Measurements from ENCODE around the gene ERBB3.
"Not testable (repeated sequence)": the region's sequence is repeated elsewhere in the genome, so short reads cannot be mapped to it uniquely, and the experiment has no call there.

ERBB3 gene

DNA sequence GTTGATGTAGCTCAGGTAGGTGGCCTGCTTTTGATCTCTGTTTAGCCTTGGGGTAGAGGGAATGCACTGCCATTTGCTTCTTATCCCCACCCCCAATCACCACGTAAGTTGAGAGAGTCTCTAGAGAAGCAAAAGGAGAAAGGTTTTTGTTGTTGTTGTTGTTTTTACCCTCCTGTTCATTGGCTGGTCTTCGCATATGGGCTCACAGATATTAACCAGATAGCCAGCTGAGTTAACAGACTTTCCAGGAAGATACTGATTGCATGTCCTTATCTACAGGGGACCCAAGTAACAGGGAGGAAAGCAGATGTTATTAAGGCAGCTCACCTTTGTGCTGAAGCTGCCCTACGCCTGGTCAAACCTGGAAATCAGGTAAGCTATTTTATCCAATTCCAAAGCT, 27.3 kb downstream of the ERBB3 start:
- intact Hi-C loops (cut with micrococcal nuclease) = loop anchor here (10.0 kb wide), 2 partner anchors 112 to 292 kb away; partner anchors contain the start of genes ORMDL2, SARNP and SUOX
- Mint-ChIP-seq H3K4me1 (ENCODE audit: low read depth) (peaks cover 21% of the 10 kb centered on the region), H3K9me3 (no peaks in the 10 kb centered on the region), H3K27ac (peak overlapping the region; percentile 22), H3K4me3 (no peak overlapping the region), H3K36me3 (ENCODE audit: low read depth) (peaks cover 77% of the 10 kb centered on the region), H3K27me3 (no peaks in the 10 kb centered on the region)

DNA sequence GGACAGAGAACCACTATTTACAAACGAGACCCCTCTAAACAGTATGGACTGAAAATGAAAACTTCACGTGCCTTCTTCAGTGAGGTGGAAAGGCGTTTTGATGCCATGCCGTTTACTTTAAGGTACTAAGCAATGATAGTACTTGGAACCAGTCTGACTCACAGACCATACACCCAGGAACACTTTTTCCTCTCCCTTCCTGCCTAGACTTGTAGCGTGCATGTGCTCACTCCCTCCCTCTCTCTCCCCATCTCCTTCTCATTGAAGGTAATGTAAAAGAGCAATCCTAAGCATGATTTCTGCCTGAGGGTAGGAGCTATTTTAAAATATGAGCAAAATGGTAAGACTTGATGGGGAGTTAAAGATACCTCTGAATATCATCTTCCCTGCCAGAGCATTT, 30.6 kb downstream of the ERBB3 start:
- peaks cover 80% of the 10 kb centered on the region for H3K36me3 Mint-ChIP-seq (ENCODE audit: low read depth)
- H3K27ac Mint-ChIP-seq = no peak overlapping the region
- no peaks in the 10 kb centered on the region for H3K9me3 Mint-ChIP-seq
- peaks cover 9% of the 10 kb centered on the region for H3K4me1 Mint-ChIP-seq (ENCODE audit: low read depth)
- intact Hi-C loops (cut with micrococcal nuclease) = no loop called here
- no peak overlapping the region for H3K4me3 Mint-ChIP-seq
- no peaks in the 10 kb centered on the region for H3K27me3 Mint-ChIP-seq

DNA sequence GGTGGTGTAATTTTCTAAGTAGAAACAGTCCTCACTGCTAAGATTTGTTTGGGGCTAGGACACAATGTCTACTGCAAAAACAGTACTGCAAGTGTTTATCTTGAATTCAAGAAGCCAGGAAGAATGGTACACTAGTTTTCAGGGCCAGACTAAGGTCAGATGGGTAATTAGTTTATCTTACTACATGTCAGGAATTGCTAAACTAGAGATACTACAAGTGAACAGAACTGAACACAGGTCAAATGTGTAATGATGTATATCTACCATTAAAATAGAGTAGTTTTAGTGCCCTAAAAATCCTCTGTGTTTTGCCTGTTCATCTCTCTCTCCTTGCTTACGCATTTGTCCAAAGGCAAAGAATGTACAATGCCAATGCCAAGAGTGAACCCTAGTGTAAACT, 34.1 kb downstream of the ERBB3 start:
- intact Hi-C loops (cut with micrococcal nuclease) = no loop called here
- Mint-ChIP-seq H3K4me1 (ENCODE audit: low read depth) (peaks cover 16% of the 10 kb centered on the region), H3K36me3 (ENCODE audit: low read depth) (peaks cover 85% of the 10 kb centered on the region), H3K27ac (peak overlapping the region; percentile 29), H3K9me3 (no peaks in the 10 kb centered on the region), H3K4me3 (no peak overlapping the region), H3K27me3 (no peaks in the 10 kb centered on the region)

DNA sequence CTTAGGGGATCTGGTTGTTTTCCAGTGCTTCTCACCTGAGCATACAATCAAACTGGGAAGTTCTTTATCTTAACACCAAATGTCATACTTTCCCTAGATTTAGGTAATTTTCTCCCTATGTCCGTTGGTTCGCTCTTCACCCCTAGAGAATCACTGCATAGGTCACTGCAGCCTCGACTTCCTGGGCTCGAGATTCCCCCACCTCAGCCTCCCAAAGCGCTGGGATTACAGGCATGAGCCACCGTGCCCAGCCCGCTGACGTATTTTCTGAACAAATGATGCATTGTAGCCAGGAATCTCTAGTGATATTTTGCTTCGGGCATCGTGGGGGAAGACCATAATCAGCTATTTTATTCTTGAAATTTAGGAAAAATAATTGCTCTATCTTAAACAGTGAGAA, 35.4 kb downstream of the ERBB3 start:
- Mint-ChIP-seq H3K9me3 (no peaks in the 10 kb centered on the region), H3K4me3 (peak overlapping the region; percentile 94), H3K27me3 (no peaks in the 10 kb centered on the region), H3K4me1 (ENCODE audit: low read depth) (peaks cover 27% of the 10 kb centered on the region), H3K36me3 (ENCODE audit: low read depth) (peaks cover 85% of the 10 kb centered on the region), H3K27ac (peak overlapping the region; percentile 99)
- intact Hi-C loops (cut with micrococcal nuclease) = loop anchor here (5.0 kb wide), 2 partner anchors 73 to 378 kb away; partner anchors contain the start of gene RPS26

DNA sequence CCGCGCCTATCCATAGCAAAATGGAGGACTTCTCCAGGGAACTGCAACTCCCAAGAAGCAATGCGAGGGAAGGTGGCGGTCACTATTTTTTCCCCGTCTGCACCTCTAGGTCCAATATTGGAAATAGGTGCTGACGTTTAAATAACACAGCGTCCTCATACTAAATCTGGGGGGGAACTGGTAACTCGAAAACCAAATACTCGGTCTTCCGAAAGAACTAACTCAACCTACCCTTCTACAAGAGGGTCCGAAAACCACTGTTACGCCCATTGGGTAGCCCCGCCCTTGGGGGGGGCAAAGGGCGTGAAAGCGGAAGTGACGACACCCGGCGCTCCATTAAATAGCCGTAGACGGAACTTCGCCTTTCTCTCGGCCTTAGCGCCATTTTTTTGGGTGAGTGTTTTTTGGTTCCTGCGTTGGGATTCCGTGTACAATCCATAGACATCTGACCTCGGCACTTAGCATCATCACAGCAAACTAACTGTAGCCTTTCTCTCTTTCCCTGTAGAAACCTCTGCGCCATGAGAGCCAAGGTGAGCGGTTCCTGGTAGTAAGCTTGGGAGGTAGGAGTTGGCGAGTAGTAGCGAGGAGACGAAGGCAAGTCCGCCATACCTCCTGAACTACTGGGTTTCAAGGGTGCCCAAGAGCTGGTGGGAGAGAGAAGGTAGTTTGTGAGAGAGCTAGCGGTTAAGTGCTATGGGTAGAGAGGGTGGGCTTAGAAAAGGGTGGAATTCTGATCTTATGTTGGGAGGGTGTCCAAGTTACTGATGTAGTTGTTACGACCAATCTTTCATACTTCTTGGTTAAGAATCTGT, 36.5 kb downstream of the ERBB3 start, which contains the start of gene RPL41:
Gene RPL41 (plus strand): TSS at position 367 of the 815 bp plus-strand sequence.
- peak within 1 kb of the TSS; percentile 99 for H3K27ac Mint-ChIP-seq
- peaks cover 85% of the 10 kb centered on the region for H3K36me3 Mint-ChIP-seq (ENCODE audit: low read depth)
- H3K4me1 Mint-ChIP-seq (ENCODE audit: low read depth) = peaks cover 37% of the 10 kb centered on the region
- intact Hi-C loops (cut with micrococcal nuclease) = loop anchor here (1.0 to 5.0 kb wide), 3 partner anchors 12 to 379 kb away; partner anchors contain the start of genes PA2G4 and RPS26
- peak within 1 kb of the TSS; percentile 94 for H3K4me3 Mint-ChIP-seq
- H3K9me3 Mint-ChIP-seq = no peaks in the 10 kb centered on the region
- H3K27me3 Mint-ChIP-seq = no peaks in the 10 kb centered on the region

GRCh38 chr12:56117082-56117706, 37.2 kb downstream of the ERBB3 start:
- H3K27ac Mint-ChIP-seq = peak overlapping the region; percentile 99
- peak overlapping the region; percentile 94 for H3K4me3 Mint-ChIP-seq
- not testable (repeated sequence) for H3K27me3 Mint-ChIP-seq, H3K9me3 Mint-ChIP-seq
- H3K36me3 Mint-ChIP-seq (ENCODE audit: low read depth) = peaks cover 85% of the 10 kb centered on the region
- intact Hi-C loops (cut with micrococcal nuclease) = loop anchor here (5.0 kb wide), 2 partner anchors 75 to 380 kb away; partner anchors contain the start of gene RPS26
- peaks cover 45% of the 10 kb centered on the region for H3K4me1 Mint-ChIP-seq (ENCODE audit: low read depth)

GRCh38 chr12:56117778-56118687, 38.1 kb downstream of the ERBB3 start, which contains the start of gene ZC3H10:
Gene ZC3H10, plus strand, starts transcription at chr12:56118266. Its CDS starts 2,297 bp downstream, at chr12:56120563.
- H3K36me3 Mint-ChIP-seq (ENCODE audit: low read depth) = peaks cover 77% of the 10 kb centered on the region
- peak within 1 kb of the TSS; percentile 99 for H3K27ac Mint-ChIP-seq
- peak within 1 kb of the TSS; percentile 94 for H3K4me3 Mint-ChIP-seq
- H3K4me1 Mint-ChIP-seq (ENCODE audit: low read depth) = peaks cover 52% of the 10 kb centered on the region
- H3K27me3 Mint-ChIP-seq = no peaks in the 10 kb centered on the region
- intact Hi-C loops (cut with micrococcal nuclease) = loop anchor here (2.0 to 5.0 kb wide), 4 partner anchors 41 to 381 kb away; partner anchors contain the start of genes MYL6 and RPS26
- H3K9me3 Mint-ChIP-seq = no peaks in the 10 kb centered on the region

DNA sequence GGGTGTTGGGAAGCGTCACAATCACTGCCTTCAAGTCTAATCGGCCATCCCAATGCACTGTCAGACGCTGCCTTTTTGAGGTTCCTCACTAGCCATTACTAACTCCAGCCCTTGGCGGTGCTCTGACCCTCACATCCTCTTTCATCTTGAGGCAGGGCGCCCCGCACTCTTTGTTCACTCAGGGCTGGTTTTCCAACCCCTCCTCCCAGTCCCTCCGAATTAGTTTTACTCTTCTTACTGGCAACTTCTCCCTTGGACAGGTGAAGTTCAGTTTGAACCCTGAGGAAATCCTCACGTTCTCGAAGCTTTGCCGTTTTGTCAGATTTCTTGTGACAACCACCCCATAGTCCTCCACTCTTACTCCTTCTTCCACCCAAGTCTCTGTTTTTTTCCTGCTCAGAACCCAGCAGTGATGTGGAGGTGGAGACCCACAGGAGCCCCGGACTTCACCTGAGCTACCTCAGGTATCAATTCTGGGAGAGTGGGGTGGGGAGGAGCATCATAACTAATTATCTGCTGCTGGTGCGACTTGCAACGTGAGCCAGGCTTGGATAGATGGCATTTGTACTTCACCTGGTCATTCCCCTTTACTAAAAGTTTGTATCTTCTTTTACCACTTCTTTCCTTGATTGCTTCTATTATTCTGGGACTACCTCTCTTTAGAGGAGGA, 38.9 kb downstream of the ERBB3 start:
- H3K9me3 Mint-ChIP-seq = no peaks in the 10 kb centered on the region
- intact Hi-C loops (cut with micrococcal nuclease) = loop anchor here (1.0 to 5.0 kb wide), 6 partner anchors 40 to 382 kb away; partner anchors contain the start of genes MYL6, NABP2 and RPS26
- peak overlapping the region; percentile 99 for H3K27ac Mint-ChIP-seq
- no peaks in the 10 kb centered on the region for H3K27me3 Mint-ChIP-seq
- H3K4me3 Mint-ChIP-seq = peak overlapping the region; percentile 94
- peaks cover 56% of the 10 kb centered on the region for H3K4me1 Mint-ChIP-seq (ENCODE audit: low read depth)
- peaks cover 77% of the 10 kb centered on the region for H3K36me3 Mint-ChIP-seq (ENCODE audit: low read depth)

- Mint-ChIP-seq H3K4me3 (peak overlapping the region; percentile 94), H3K4me1 (ENCODE audit: low read depth) (peaks cover 62% of the 10 kb centered on the region), H3K9me3 (no peaks in the 10 kb centered on the region), H3K36me3 (ENCODE audit: low read depth) (peaks cover 80% of the 10 kb centered on the region), H3K27me3 (no peaks in the 10 kb centered on the region), H3K27ac (peak overlapping the region; percentile 99)
- intact Hi-C loops (cut with micrococcal nuclease) = loop anchor here (1.0 to 5.0 kb wide), 6 partner anchors 39 to 382 kb away; partner anchors contain the start of genes MYL6, NABP2 and RPS26
Observed at GRCh38 chr12:56119361-56119796, 39.4 kb downstream of the ERBB3 start.

- intact Hi-C loops (cut with micrococcal nuclease) = no loop called here
- peaks cover 81% of the 10 kb centered on the region for H3K36me3 Mint-ChIP-seq (ENCODE audit: low read depth)
- no peak overlapping the region for H3K4me3 Mint-ChIP-seq
- H3K27ac Mint-ChIP-seq = no peak overlapping the region
- no peaks in the 10 kb centered on the region for H3K9me3 Mint-ChIP-seq
- H3K4me1 Mint-ChIP-seq (ENCODE audit: low read depth) = peaks cover 64% of the 10 kb centered on the region
- H3K27me3 Mint-ChIP-seq = no peaks in the 10 kb centered on the region
Observed at GRCh38 chr12:56120158-56120846, 40.3 kb downstream of the ERBB3 start.

DNA sequence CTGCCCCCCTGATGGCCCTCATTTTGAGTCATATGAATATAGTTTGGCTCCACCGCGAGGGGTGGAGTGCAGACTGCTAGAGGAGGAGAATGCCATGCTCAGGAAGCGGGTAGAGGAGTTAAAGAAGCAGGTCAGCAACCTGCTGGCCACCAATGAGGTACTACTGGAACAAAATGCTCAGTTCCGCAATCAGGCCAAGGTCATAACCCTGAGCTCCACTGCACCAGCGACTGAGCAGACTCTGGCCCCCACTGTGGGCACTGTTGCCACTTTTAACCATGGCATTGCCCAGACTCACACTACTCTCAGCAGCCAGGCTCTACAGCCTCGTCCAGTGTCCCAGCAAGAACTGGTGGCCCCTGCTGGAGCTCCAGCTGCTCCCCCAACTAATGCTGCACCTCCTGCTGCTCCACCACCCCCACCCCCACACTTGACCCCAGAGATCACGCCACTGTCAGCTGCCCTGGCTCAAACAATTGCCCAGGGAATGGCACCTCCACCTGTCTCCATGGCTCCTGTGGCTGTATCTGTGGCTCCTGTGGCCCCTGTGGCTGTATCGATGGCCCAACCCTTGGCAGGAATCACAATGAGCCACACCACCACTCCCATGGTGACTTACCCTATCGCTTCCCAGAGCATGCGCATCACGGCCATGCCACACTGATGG, 41.4 kb downstream of the ERBB3 start:
- intact Hi-C loops (cut with micrococcal nuclease) = no loop called here
- peak overlapping the region; percentile 3 for H3K27ac Mint-ChIP-seq
- H3K27me3 Mint-ChIP-seq = no peaks in the 10 kb centered on the region
- peaks cover 74% of the 10 kb centered on the region for H3K36me3 Mint-ChIP-seq (ENCODE audit: low read depth)
- H3K9me3 Mint-ChIP-seq = no peaks in the 10 kb centered on the region
- H3K4me1 Mint-ChIP-seq (ENCODE audit: low read depth) = peaks cover 69% of the 10 kb centered on the region
- no peak overlapping the region for H3K4me3 Mint-ChIP-seq

DNA sequence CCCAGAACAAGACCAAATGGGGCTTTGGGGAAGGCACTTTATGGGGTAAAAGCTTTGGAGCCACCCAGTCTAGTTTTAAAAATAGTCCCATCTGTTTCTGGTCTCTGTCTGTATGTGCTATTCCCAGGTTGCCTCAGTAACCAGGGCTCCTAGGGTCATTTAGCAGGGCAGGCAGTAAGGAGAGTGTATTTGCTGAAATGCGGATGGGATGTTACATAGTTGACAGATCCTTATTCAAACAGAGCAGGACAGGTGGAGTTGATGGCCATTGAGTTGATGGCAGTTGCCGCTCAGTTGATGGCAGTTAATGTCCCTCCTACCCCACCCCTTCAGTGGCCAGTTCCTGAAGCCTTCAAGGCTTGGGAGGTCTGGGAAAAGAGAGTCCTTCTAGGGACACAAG, 42.7 kb downstream of the ERBB3 start:
- H3K27me3 Mint-ChIP-seq = no peaks in the 10 kb centered on the region
- intact Hi-C loops (cut with micrococcal nuclease) = no loop called here
- H3K27ac Mint-ChIP-seq = no peak overlapping the region
- H3K4me3 Mint-ChIP-seq = no peak overlapping the region
- peaks cover 76% of the 10 kb centered on the region for H3K4me1 Mint-ChIP-seq (ENCODE audit: low read depth)
- peaks cover 60% of the 10 kb centered on the region for H3K36me3 Mint-ChIP-seq (ENCODE audit: low read depth)
- H3K9me3 Mint-ChIP-seq = no peaks in the 10 kb centered on the region

Measured in dendritic cell treated with granulocyte-macrophage colony-stimulating factor and Interleukin-4, amounts not matched to agents 40 ng/mL and 50 ng/mL, for 4 days (primary cell).